SH-SY5Y (cell line): ENCODE measurements around the gene PDE4D.

ENCODE experiments used
- GATA2 ChIP-seq: IDR thresholded peaks from 2 replicates; pipeline ENCODE4 v1.6.1; 2011; ENCODE audit warnings: mild to moderate bottlenecking, low read depth, low read length
- GATA3 ChIP-seq: IDR thresholded peaks from 2 replicates; pipeline ENCODE4 v1.6.1; 2011; ENCODE audit warnings: low read depth, mild to moderate bottlenecking, low read length, moderate library complexity

- no peak for TF ChIP-seq GATA3
- TF ChIP-seq GATA2 = no peak
Observed at GRCh38 chr5:58986281-58986680, 907.2 kb downstream of the PDE4D start.
